GM21367 (cell line): Measurements from ENCODE around the gene HSD17B4.
A peak's percentile ranks its signal among the peaks of the same experiment; 100 is the strongest.
"Not testable (repeated sequence)": the region's sequence is repeated elsewhere in the genome, so short reads cannot be mapped to it uniquely, and the experiment has no call there.

Experiments
- ATAC-seq: cut with Tn5 transposase; IDR thresholded peaks from one replicate; pipeline ENCODE4 v1.9.1; 2021; ENCODE audit not compliant: unreplicated experiment

The HSD17B4 gene

DNA sequence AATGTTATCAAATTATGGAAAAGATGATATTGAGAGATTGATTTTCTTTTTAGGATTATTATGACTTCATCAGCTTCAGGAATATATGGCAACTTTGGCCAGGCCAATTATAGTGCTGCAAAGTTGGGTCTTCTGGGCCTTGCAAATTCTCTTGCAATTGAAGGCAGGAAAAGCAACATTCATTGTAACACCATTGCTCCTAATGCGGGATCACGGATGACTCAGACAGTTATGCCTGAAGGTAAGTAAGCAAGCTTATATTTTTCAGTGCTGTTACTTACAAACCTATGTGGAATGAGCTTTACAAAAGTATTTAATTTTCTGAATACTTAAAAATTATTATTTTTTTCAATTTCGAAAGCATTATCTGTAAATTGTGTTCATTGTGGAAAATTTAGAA is 26.5 kb downstream of the HSD17B4 start:
- no peak for ATAC-seq

DNA sequence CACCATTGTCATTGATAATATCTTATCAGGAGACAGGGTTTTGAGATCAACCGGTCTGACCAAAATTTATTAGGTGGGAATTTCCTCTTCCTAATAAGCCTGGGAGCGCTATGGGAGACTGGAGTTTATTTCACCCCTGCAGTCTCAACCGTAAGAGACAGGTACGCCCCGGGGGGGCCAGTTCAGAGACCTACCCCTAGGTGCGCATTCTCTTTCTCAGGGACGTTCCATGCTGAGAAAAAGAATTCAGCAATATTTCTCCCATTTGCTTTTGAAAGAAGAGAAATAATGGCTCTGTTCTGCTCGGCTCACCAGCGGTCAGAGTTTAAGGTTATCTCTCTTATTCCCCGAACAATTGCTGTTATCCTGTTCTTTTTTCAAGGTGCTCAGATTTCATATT is 28.3 kb downstream of the HSD17B4 start:
- ATAC-seq, result not testable (repeated sequence)

DNA sequence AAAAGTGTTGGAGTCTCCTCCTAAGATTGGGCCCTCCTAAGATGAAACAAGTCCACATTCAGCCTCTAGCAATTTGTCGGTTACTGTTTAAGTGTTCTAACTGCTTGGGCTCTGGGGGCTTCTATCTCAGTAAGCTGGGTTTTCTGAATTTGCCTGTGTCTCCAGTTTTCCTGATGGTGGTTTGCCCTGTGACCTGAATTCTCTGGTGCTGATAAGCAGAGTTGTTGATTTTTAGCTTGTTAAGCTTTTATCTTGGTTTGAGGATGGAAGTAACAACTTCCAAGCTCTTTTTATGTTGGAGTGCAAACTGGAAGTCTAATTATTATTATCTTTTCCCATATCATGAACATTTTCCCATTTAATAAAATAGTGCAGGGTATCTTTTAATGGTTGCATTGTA is 30.9 kb downstream of the HSD17B4 start:
- ATAC-seq, result no peak

DNA sequence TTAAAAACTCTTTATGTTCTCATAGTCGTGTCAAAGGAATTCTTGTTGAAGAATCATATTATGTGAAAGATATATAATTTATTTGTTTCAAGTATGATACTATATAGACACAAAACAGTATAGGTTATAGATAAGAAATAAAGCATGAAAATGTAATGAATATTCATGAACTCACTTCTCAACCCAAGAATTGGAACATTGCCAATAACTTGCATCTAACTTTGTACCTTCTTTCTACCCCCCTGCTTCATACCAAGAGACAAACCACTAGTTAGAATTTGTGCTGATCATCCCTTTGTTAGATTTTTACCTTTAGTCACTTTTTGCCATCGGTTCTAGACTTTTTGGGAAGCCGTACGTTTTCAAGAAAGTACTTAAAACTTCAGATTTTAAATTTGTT is 32.6 kb downstream of the HSD17B4 start:
- no peak for ATAC-seq

DNA sequence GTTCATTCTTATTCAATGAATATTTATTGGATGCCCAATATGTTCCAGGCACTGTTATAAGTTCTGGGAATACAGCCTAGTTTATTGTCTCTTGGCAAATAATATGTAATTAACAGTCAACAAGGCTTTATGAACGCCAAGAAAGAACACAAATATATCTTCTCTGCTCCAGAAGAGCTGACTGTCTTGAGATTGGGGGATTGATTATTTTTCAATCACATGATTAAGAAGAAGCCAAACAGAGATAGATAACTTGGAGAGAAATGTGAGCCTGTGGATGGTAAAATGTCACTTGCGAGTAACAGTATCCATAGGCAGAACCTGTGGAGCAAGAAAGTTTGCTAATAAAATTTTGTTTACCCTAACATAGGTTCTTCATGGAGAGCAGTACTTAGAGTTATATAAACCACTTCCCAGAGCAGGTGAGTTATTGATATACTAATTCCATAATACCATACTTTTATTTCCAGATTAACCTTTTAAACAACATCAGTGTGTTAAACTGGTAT is 49.4 kb downstream of the HSD17B4 start:
- ATAC-seq, result no peak

DNA sequence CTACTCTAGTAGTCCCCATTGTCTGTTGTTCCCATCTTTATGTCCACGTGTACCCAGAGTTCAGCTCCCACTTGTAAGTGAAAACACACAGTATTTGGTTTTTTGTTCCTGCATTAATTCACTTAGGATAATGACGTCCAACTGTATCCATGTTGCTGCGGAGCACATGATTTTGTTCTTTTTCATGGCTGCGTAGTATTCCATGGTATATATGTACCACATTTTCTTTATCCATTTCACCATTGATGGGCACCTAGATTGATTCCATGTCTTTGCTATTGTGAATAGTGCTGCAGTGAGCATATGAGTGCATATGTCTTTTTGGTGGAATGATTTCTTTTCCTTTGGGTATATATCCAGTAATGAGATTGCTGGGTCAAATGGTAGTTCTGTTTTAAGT is 51.6 kb downstream of the HSD17B4 start:
- ATAC-seq, result not testable (repeated sequence)

DNA sequence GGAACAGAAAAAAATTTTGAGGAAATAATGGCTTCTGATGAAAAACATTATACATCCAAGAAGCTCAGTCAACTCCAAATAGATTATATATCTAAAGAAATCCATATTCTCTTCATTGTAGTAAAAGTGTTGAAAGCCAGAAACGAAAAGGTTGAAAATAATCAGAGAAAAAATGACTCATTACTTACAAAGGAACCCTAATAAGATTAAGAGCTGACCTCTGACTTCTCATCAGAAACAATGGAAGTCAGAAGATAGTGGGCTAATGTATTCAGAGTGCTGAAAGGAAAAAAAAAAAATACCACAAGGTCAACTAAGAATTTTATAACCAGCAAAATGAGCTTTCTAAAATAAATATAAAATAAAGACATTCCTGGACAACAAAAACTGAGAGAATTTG is 60.0 kb downstream of the HSD17B4 start:
- ATAC-seq, result no peak

DNA sequence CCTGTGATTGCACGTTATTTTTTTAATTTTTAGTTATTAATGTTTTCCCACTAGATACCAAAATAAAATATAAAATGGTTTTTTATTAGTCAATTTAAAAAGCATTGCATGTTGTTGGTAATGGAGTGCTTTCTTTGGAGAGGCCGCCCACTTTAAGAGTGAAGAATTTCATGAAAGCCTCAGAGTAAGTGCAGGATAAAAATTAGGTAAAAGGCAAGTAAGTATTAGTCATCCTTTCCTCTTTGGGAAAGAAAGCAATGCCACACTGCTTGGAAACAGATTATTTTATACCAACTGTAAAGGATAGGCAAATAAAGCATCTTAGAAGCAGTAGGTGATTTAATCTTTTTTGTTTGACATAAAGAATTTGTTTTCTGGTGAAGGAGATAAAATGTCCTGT is 62.9 kb downstream of the HSD17B4 start:
- ATAC-seq, result no peak

DNA sequence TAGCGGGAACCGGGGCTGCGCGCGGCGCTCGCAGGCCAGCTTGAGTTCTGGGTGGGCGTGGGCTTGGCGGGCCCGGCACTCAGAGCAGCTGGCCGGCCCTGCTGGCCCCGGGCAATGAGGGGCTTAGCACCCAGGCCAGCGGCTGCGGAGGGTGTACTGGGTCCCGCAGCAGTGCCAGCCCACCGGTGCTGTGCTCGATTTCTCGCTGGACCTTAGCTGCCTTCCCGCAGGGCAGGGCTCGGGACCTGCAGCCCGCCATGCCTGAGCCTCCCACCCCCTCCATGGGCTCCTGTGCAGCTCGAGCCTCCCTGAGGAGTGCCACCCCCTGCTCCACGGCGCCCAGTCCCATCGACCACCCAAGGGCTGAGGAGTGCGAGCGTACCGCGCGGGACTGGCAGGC is 64.8 kb downstream of the HSD17B4 start:
- not testable (repeated sequence) for ATAC-seq

DNA sequence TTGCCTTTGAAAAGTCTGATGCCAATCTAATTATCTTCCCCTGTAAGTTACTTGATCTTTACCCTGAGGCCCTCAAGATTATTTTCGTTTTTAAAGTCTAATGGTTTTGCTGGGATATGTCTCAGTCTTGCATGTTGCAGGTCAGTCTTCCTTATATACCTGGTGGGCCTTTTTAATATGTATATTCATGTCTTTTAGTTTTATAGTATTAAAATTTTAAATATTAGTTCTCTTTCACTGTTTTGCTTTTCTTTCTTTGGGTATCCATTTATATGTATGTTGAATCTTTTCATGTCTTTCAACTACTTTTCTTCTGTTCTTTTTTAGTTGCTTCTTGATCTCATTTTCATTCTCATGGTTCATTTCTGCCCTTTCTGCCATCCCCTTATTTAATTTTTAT is 68.9 kb downstream of the HSD17B4 start:
- ATAC-seq, result no peak

DNA sequence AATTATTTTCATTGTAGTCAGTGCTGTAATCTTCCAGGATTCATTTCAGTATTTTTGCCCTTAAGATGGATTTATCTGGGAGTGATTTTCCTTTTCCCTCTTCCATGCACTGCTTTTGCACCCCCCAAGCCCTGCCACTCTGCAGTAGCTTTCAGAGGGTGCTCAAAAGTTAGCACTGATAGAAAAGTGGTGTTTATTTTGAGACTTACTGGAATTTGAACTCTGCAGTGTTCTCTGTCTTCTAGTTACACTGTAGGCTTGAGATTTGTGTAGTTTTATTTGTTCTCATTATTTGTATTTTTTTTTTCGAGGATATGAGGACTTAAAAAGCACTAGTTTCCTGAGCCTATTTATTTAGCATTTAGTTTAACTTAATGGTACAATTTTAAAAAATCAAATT is 70.5 kb downstream of the HSD17B4 start:
- ATAC-seq, result no peak

DNA sequence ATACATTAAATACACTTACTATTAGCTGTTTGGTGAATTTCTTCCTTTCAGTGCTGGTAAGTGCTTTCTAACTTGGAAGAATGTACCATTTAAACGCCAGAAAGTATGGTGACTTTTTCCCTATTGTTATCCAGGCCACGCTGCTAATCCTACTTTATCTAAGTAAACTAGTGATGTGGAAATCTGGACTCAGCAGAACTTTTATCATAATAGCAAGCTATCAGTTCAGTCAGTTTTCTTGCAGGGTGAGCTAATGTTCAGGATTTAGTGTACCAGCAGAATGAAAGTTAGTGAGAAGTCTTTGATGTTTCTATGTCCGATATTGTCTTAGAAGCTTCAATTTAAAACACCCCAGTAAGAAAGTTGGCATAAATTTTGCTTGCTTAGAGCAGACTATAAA is 72.2 kb downstream of the HSD17B4 start:
- ATAC-seq, result no peak

DNA sequence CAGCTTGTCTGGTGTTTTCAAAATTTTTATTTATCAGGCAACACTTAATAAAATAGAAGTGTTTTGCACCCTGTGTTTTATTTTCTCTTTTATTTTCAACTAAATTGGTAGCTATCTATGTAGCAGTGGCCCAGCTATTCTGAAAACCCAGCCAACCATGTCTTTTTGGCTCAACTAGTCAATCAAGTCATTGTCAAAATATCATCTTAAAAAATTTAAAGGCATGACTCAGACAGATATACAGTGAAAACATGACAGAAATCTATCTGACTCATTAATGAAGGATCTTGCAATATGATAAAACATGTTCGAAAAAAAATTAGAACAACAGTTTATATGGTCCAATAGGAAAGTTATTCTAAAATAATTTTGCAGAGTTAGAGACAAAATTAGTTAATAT is 75.1 kb downstream of the HSD17B4 start:
- ATAC-seq, result no peak

DNA sequence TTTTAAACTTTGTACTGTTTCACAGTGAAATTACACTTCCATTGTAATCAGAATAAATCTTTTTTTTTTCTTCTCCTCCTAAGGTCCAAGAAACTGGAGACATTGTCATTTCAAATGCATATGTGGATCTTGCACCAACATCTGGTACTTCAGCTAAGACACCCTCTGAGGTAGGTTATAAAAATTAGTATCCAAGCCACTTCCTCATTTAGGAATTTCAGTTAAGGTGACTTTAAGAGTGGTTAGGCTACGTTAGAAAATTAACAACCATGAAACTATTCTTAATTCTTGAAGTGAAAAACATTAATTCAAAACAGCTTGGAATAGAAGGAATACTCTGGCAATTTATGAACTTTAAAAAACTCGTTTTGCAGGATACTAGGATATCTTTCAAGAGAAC is 77.5 kb downstream of the HSD17B4 start:
- no peak for ATAC-seq

DNA sequence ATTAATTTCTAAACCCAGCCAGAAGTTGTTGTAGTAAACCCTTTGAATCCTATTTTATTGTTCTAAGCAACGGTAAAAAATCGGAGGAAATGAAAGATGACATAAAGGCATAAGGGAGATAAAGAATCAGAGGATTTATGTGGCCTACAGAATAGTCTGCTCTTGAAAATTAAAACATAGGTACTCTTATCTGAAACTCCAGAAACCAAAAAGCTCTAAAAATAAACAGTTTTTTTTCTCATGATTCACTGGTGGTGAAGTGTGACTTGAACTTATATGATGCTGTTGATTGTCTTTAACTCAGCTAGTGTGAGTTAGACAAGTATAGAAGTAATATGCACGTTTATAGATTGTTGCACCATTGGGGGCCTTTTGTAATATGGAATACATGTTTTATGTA is 80.3 kb downstream of the HSD17B4 start:
- no peak for ATAC-seq

DNA sequence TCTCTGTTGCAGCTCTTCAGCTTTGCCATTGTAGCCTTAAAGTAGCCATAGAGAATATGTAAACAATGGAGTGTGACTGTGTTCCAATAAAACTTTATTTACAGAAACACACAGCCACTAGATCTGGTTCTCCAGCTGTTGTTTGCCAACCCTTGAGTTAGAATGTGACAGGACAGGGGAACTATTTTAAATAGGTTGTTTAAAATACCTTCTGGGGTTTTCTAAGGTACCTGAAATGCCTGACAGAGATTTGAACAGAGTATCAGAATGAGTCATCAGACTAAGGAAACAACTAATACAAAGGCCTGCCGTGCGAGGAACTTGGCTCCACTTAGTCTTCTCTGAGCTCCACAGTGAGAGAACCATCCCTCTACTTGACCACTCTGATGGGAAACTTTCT is 85.4 kb downstream of the HSD17B4 start:
- peak; percentile 100 for ATAC-seq

DNA sequence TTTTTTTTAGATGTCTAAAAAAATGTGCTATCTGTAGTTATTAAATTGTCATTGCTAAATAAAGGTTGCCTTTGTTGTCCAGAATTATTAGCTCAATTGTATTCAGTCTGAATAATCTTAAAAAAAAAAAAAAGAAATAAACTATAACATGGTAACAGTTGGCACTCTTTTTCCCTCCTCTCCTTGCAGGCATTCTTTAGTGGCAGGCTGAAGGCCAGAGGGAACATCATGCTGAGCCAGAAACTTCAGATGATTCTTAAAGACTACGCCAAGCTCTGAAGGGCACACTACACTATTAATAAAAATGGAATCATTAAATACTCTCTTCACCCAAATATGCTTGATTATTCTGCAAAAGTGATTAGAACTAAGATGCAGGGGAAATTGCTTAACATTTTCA is 89.4 kb downstream of the HSD17B4 start:
- no peak for ATAC-seq

DNA sequence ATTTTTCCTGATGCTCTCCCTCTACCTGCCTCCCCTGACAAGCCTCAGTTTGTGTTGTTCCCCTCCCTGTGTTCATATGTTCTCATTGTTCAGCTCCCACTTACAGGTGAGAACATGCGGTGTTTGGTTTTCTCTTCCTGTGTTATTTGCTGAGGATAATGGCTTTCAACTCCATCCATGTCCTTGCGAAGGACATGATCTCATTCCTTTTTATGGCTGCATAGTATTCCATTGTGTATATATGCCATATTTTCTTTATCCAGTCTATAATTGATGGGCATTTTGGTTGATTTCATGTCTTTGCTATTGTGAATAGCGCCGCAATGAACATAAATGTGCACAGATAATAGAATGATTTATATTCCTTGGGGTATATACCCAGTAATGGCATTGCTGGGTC is 99.5 kb downstream of the HSD17B4 start:
- ATAC-seq, result no peak

DNA sequence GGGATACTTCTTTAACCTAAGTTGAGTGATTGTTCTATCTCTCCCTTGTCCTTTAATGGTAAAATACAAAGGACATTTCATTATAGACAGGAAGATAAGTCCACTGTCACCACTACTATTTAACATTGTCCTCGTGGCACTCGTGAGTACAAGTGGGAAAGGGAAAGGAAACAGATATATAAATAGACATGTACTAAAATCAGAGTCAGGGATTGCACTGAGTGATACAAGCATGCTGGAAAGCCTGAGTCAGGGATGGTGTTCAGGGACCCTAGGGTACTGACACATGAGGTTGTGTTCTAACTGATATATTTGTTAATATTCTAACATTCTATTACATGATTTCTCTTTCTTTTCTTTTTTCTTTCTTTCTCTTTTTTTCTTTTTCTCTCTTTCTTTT is 102.3 kb downstream of the HSD17B4 start:
- no peak for ATAC-seq

DNA sequence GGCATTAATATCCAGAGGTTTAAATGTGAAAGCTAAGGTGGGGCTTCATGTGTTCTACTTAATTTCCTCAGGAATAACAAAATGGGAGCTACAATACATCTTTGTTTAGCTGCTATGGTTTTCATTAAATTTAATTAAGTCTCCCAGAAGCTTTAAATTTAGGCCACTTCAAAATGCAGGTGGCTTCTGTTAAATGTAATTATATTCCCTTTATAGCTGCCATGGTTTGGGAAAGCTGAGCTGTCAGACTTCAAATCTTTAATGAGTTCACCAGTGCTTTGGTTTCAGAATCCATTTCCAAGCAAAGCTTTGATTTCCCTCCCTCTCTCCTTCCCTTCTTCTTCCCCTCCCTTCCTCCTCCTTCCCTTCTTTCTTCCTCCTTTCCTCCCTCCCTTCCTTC is 118.6 kb downstream of the HSD17B4 start:
- no peak for ATAC-seq

DNA sequence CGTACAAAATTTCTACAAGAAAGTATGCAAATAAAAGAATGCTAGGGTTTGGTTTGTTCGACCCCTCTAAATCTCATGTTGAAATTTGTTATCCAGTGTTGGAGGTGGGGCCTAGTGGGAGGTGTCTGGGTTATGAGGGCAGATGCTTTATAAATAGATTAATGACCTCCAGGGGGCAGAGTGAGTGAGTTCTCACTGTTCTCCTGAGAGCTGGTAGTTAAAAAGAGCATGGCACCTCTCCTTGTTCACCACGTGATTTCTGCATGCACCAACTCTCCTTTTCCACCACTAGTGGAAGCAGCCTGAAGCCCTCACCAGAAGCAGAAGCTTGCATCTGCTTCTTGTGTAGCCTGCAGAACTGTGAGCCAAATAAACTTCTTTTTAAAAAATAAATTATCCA is 126.6 kb downstream of the HSD17B4 start:
- peak; percentile 71 for ATAC-seq

DNA sequence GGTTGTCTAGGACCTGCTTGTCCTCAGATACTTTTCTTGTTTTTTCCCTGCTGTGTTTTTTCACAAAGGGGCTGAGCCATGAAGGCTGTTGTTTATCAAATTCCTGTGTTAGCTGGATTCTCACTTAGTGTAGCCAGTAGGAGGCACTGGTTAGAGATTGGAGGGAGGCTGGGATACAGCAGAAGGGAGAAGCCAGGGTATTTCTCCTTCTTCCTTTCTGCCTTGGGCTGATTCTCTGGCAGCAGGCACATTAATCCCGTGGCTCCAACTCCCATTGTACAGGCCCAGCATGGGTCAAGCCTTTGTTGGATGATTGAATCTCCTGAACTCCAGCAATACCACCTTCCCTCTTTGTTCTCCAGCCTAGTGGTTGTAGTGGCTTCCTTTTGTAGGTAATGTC is 130.7 kb downstream of the HSD17B4 start:
- no peak for ATAC-seq

DNA sequence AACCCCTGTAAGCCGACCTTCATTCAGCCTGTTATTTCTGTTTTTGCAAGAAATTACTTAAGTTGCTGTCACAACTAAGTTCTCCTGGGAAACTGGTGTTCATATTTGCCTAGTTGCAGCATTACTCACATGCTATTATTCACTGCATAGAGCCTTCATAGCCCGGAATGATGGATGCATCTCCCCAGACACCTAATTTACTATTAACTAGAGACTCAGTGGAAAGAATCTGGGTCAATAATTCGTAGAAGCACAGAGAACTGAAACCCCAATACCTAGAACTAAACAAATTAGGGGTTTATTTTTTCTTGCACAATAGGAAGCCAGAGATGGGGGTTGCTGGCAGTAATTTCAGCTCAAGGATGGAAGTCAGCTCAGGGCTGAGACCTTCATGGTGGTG is 131.4 kb downstream of the HSD17B4 start:
- peak; percentile 81 for ATAC-seq
